Measurements from ENCODE around the gene CBR3.

The CBR3 gene

DNA sequence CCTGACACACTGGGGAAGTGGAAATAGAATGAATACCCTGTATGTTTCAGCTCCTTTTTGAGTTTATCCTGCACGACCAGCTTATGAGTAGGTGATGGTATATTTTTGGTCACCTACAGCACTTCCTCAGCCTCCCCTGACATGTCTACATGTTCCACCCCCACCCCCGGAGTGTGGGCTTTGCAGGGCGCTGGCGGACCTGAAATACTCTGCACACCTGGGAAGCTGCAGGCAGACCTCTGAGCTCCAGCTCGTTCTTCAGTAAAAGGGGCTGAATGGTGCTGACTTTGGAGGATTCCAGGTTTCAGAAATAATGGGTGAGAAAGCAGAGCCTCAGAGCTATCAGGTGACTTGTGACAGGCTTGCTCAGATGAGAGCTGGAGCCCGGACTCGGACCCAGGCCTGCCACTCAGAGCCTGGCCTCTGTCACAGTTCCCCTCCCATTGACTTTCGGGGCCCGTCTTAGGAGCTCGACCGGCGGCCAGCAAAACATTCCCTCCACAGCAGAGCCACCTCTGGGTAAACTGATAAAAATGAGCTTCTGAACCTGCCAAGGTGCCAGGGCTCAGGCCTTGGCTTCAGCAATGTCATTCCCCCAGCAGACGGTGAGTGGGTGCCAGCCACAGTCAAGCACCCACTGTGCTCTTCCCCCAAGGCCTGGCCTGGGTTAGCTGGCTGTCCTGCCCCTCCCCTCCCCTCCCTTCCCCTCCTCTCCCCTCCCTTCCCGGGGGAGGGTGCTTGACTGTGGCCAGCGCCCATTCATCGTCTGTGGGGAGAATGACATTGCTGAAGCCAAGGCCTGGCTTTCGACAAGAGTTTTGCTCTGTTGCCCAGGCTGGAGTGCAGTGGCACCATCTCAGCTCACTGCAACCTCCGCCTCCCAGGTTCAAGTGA lies 51.9 kb downstream of the CBR3 start:
- DNase-seq, result no peak

DNA sequence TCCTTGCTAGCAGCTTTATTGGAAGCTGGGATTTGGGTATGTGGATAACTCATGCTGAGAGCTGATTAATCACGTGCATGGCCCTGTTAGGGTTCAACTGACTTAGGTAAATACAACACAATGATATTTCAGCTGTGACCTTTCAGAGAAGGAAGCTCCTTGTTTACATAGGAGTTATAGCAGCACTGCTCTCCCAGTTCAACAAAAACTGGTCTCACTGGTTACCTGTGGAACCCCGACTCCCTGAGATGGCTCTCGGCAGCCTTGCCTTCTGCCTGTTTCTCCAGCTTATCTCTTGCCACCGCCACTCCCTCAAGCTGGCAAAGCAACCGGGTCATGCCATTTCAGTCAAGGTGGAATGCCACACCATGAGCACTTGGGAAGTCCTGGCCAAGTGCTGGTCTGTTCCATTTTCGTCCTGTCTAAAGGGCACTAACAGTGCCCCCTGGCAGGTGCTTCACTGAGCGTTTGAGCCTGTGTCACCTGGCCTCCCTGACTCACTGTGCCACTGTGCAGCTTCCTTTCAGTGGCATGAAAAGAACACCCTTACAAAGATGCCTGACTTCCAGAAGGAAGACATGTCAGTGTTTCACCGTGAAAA lies 53.3 kb downstream of the CBR3 start:
- DNase-seq, result no peak

- no peak for DNase-seq
These were observed 54.1 kb downstream of the CBR3 start for GRCh38 chr21:36188937-36189336.

DNA sequence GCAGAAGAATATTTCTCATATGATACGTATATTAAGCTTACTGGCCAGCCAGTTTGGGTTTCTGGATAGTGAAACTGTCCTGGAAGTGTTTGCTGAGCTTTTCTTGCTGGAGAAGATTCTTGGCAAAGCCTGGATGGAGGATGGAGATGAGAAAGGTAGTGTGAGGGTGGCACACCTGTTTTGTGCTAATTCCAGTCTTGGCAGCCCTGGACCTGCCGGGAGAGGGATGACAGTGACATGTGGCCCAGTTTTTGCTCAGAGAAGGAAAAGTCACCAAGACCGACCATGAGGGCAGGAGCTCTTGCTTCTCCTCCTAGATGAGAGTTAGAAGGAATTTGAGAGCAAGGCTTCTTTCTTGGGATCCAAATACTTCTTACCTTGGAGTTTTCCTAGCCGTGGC lies 55.9 kb downstream of the CBR3 start:
- no peak for DNase-seq

DNA sequence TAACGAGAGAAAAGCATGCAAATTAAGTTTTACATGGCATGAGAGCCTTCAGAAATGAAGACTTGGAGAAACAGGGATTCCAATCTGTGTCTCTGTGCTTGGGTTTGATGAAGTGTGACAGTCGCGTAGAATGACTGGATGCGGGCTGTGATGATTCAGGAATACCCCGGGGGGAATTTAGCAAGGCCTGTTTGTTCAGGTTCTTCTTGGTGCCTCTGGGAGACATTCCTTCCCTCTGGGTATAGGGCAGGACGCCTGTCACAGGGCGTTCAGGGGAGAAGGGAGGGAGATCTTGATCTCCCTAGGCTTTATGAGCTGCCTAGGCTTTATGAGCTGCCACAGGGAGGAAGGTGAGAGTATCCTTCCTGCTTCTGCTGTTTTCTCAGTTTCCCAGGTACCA lies 58.3 kb downstream of the CBR3 start:
- DNase-seq, result no peak

DNA sequence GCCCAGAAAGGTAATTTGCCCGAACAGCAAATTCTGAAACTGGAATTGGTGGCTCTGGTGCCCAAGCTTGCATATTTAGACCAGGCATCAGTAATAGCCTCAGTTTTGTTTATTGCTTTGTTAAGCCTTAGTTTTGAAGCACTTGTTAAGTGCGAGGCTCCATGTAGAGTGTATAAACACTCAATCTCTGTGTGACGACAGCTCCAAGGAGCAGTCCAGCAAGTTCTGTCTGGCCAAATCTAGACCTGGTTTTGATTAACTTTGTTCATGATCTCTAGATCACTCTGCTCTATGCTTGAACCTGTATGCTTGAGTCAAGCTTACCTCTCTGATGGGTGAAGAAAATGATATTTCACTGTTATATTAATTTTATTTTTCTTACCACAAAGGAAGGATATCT lies 59.1 kb downstream of the CBR3 start:
- no peak for DNase-seq

DNA sequence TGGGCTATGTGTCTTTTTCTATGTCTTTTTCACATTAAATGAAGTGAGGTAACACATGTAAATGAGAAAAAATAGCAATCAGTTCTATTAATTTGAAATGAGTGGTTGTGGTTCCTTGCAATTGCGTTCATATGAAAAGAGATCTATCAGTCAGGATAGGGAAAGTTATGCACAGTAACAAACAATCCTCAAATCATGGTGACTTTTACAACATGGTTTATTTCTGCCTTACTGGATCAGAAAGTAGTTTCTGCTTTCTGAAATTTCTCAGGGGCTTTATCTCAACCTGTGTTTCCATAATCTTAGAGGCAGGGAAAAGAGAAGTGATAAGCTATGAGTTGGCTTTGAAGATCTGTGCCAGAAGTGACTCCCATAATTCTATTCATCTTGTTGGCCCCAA lies 60.7 kb downstream of the CBR3 start:
- DNase-seq, result no peak
